Measurements from ENCODE around the gene RHOXF2.
"Not testable (repeated sequence)": the region's sequence is repeated elsewhere in the genome, so short reads cannot be mapped to it uniquely, and the experiment has no call there.

GRCh38 chrX:120193254-120193653 lies 34.8 kb downstream of the RHOXF2 start:
- TF ChIP-seq CTCF, POLR2A (IDR thresholded peaks at IDR 0.05): not testable (repeated sequence)

Data from thyroid gland (tissue), 4 donors.